ENCODE data around the gene IL12RB2. TPM values are rescaled to one million over a fixed set of nuclear protein-coding genes. Genes with fewer than 3 reads are reported as not detected.

Gene IL12RB2
- total and polyA plus RNA-seq, 10 of the 15 experiments (the other 5 are each of a cell fraction or from before 2014, with no cell fraction given), result 0.15 to 1.1 (median 0.54) TPM; not detected in 1

- TF ChIP-seq REST (IDR thresholded peaks at IDR 0.05; ENCODE audit: low read depth, low read length) (no peak), SP1 (IDR thresholded peaks at IDR 0.05; ENCODE audit: low read depth, low read length) (no peak), YY1 (IDR thresholded peaks at IDR 0.05; ENCODE audit: low read depth, low read length) (no peak)
Observed at GRCh38 chr1:67345556-67345955, 37.9 kb downstream of the IL12RB2 start (continued).

- in situ Hi-C loops (cut with MboI), result loop anchor here (5.0 to 25.0 kb wide), 2 partner anchors 155 to 1060 kb away; no protein-coding TSS in a partner anchor
- DNase-seq (ENCODE audit: low read depth, low spot score) (no peak), FAIRE-seq (no peak), ATAC-seq (no peak)
- Histone ChIP-seq H3K4me3 (no peak overlapping the region), H3K9ac (ENCODE audit: control insufficient read depth, insufficient read depth, low read length) (no peak overlapping the region), H3K4me2 (ENCODE audit: control insufficient read depth, insufficient read depth) (no peak overlapping the region), H3K9me3 (replicated peaks; ENCODE audit: control insufficient read depth, insufficient read depth, low read length) (no peaks in the 10 kb centered on the region), H3K27me3 (replicated peaks in 1 of 2; ENCODE audit: control insufficient read depth in 2 of 2, insufficient read depth in 2 of 2, low read length in 1 of 2) (no peaks in the 10 kb centered on the region), H3K36me3 (ENCODE audit: control insufficient read depth in 2 of 2, insufficient read depth in 2 of 2, low read length in 1 of 2) (no peaks in the 10 kb centered on the region), H2AFZ (ENCODE audit: control insufficient read depth, low read depth, low read length) (no peak overlapping the region), H3K79me2 (ENCODE audit: control insufficient read depth, insufficient read depth, low read length) (no peaks in the 10 kb centered on the region), H4K20me1 (ENCODE audit: control insufficient read depth, insufficient read depth) (no peaks in the 10 kb centered on the region), H3K27ac (ENCODE audit: control insufficient read depth, insufficient read depth) (no peak overlapping the region), H3K4me1 (ENCODE audit: control insufficient read depth, insufficient read depth, low read length) (peaks cover 8% of the 10 kb centered on the region)
- CTCF ChIA-PET, result interaction anchor here (0.5 to 7.0 kb wide), 18 partner anchors 10 to 413 kb away, joined by 3 to 87 read pairs (median 5); no protein-coding TSS in a partner anchor
- no TSS peak for BruUV-seq (replicated peaks)
- intact Hi-C loops (cut with micrococcal nuclease; ENCODE audit: unreplicated experiment), result loop anchor here (1.0 to 2.0 kb wide), 2 partner anchors 112 to 153 kb away; no protein-coding TSS in a partner anchor
- SMC1A ChIA-PET (ENCODE audit: uncharacterized antibody, unreplicated experiment), result interaction anchor here (0.7 to 7.3 kb wide), 18 partner anchors 8 to 451 kb away, joined by 3 to 49 read pairs (median 4); no protein-coding TSS in a partner anchor
- POLR2A ChIA-PET, result no interaction called here
- WGBS (ENCODE audit: insufficient coverage, insufficient replicate concordance, low lambda C conversion rate, missing lambda C conversion rate), result 100% methylated on average over 1 of the region's 1 CpG
- RAD21 ChIA-PET (ENCODE audit: unreplicated experiment), result interaction anchor here (1.2 to 5.7 kb wide), 8 partner anchors 14 to 155 kb away, joined by 3 to 39 read pairs (median 6); no protein-coding TSS in a partner anchor
- TF ChIP-seq ZNF217 (IDR thresholded peaks at IDR 0.05) (no peak), RELA (IDR thresholded peaks at IDR 0.05; ENCODE audit: borderline replicate concordance, partially characterized antibody) (no peak), WRNIP1 (IDR thresholded peaks at IDR 0.05; ENCODE audit: borderline replicate concordance, low read depth, low read length) (no peak), CHD4 (IDR thresholded peaks at IDR 0.05) (no peak), CEBPB (IDR thresholded peaks at IDR 0.05; ENCODE audit: borderline replicate concordance in 1 of 2, low read depth in 2 of 2, low read length in 2 of 2) (no peak), TCF12 (IDR thresholded peaks at IDR 0.05; ENCODE audit: low read depth, low read length) (no peak), IRF5 (IDR thresholded peaks at IDR 0.05; ENCODE audit: borderline replicate concordance) (no peak), PML (IDR thresholded peaks at IDR 0.05; ENCODE audit: low read length) (no peak), PKNOX1 (IDR thresholded peaks at IDR 0.05) (no peak)
Observed at GRCh38 chr1:67346982-67347381, 39.3 kb downstream of the IL12RB2 start.
